ENCODE data around the gene PPIE.
A peak's percentile ranks its signal among the peaks of the same experiment; 100 is the strongest.

PPIE gene

GRCh38 chr1:39738622-39739366 lies at the start of gene PPIE:
TSS of gene PPIE (plus strand) at chr1:39738882. CDS start at chr1:39738901, 19 bp downstream.
- DNase-seq = peak; percentile 83 to 90

DNA sequence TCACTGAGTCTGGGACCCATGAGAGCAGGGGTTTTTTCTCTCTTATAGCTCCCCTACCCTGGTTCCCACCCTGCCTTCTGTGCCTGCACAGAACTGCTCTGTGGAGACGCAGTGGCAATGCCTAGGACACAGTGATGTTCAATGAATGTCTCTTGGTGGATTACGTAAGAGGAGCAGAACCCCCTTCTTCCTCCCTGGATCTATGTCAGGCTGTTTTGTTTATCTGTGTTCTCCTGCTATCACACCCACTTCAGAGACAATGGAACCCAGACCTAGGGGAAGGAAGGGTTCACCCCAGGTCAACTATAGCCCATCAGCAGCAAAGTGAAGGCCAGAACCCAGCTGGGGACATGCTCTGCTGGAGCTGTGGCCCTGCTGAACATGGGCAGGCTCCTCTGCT lies 49.5 kb upstream of the PPIE start:
- DNase-seq = no peak

DNA sequence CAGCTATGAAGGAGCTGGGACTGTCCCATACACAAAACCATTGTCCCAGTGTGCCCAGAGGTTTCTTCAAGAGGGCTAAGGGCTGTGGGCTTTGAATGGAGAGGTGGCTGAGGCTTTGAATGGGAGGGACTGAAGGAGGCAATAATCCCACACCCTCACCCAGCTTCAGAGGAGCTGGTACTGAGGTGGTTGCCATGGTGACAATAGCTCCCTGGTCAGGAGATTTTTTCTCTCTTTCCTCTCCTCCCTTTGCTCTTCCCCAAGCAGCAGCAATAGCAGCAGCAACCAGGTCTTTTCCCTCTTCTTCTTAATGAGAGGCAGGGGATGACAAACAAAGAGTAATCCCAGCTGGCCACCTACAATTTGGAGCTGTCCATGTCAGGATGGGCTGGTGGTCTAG lies 49.0 kb upstream of the PPIE start:
- no peak for DNase-seq

DNA sequence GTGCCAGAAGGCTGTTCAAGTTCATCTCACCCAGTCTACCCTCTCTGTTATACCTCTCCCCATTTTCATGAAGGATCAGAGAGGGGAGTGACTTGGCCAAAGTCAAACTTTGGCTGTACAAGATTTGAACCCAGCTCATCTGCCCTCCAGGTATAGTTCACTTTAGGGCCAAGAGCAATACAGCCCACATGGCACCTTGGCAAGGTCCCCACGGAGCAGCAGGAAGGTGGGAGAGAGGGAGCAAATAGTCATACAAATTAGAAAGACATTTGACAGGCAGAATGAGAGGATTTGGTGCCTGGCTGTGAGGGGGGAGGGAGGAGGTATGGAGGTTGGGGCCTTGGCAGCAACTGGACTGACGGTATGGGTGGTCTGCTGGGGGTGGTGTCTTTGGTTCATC lies 48.5 kb upstream of the PPIE start:
- DNase-seq = no peak

DNA sequence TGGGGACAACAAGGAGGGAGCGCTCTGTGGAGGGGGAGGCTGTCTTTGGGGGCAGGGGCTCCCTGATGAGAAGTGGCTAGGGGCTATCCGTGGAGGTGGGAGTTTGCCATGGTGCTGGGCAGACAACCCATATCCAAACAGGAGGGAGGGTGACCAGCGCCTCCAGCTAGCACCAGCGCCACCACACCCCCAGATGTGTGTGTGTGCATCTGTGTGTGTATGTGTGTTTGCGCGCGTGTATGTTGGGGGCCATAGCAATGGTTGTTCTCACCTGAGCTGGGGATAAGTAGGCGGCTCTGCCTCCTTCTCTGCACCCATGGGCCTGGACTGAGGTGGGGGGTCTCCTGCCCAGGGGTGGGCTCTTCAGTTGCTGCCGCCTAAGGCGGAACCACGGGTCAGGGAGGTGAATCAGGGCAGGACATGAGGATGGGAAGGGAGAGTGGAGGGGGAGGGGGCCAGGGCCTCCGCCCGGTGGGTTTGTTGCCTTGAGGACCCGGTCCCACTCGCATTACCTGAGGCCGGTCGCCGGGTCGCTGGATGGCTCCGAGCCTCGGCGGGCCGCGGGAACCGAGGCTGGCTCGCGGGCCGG lies 47.8 kb upstream of the PPIE start:
- DNase-seq = no peak

DNA sequence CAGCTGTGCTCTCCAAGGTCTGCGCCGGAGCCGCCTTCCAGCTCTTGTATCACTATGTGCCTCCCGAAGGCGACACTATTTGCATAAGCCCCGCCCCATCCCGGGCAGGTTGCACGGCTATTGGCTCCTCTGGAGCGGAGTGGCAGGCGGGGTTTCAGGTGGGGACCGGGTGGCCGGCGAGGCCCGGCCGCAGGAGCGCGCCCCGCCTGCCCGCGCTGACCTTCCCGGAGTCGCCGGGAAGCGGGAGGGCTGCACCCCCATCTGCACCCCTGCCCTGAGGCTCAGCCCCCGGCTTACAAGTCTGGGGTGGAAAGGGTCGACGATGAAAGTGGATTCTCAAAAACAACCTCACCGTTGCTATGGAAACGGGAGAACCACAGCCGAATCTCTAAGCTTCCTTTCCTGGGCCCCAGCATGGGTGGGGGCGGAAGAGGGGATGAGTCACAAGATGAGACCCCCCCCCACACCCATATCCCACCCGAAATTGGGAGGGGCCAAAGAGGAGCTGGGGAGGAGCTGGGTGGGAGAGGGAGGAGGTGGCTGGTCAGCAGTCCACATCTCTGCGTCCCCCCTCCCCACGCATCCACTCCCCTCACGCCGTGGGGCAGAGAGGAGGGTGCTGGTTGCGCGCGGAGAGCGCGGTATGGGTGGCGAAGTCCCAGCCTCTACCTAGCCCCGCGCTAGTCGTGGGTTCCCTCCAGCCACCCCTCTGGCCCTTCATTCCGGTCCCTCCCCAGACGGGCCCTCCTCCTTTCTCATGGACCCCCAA lies 47.1 kb upstream of the PPIE start, which contains the start of gene HPCAL4:
TSS of gene HPCAL4 (minus strand) at position 51 of the 769 bp plus-strand sequence. CDS start 6,830 bp downstream, outside the sequence.
- DNase-seq = no peak

DNA sequence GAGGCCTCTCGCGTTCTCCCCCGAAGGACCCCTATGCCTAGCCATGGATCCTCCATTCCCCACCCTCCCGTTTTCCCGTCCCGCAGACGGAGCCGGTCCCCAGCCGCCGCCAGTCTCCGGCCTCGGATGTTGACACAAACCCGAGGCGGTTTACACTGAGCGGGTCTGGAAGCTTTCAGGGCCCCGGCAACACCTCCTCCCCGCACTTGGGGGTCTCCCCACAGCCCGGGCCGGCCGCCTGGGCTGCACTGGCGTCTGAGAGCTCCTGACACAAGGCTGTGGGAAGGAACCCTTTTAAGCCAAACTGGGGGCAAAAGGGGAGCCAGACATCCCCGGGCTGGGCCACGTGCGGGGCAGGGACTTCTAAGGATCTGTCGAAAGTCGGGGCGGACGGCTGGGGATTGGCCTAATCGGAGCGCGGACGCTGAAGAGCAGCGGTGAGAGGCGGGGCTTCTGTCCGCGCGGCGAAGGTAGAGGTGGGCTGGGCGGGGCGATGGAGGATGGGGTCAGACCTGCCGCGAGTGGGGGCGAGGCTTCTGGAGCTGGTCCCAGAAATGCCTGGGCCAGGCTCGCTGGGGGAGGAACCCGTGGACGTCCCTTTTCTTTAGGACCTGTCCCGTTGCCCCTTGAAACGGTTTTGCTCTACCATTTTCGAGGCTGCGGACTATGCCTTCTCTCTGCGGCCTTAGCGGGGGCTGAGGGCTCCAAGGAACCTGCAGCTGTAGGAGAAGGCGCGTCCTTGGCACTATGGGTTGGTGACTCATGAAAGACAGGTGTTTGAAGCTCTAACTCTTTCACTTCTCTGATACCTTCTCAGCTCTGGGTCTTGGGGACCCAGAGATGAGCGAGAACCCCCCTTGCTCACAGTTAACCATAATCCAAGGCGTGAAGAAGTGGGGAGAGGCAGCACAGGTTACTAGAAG lies 46.3 kb upstream of the PPIE start:
- no peak for DNase-seq

DNA sequence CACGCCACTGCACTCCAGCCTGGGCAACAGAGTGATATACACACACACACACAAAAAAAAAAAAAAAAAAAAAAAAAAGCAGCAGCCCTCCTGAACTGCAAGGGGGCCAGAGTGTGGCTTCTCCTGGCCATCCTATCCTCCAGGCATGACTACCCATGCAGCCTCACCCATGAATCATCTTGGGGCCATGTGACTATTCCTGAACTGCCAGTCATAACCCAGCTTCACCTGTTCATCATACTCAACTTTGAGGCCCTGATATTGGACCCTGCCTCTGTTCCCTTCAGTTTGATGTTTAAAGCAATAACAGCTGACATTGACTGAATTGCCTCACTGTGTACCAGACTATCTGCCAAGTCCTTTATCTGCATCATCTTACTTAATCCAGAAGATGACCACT lies 44.7 kb upstream of the PPIE start:
- DNase-seq = no peak

- DNase-seq = no peak
Measured at GRCh38 chr1:39695016-39695415, 43.7 kb upstream of the PPIE start.

GRCh38 chr1:39696448-39696847 lies 42.2 kb upstream of the PPIE start:
- no peak for DNase-seq

- no peak for DNase-seq
Measured at GRCh38 chr1:39698568-39698967, 40.1 kb upstream of the PPIE start.

- no peak for DNase-seq
Measured at GRCh38 chr1:39699419-39699818, 39.3 kb upstream of the PPIE start.

GRCh38 chr1:39700348-39700747 lies 38.3 kb upstream of the PPIE start:
- DNase-seq = peak in 1 of 2 experiments; percentile 15

GRCh38 chr1:39701049-39701439 lies 37.6 kb upstream of the PPIE start:
- no peak for DNase-seq

DNA sequence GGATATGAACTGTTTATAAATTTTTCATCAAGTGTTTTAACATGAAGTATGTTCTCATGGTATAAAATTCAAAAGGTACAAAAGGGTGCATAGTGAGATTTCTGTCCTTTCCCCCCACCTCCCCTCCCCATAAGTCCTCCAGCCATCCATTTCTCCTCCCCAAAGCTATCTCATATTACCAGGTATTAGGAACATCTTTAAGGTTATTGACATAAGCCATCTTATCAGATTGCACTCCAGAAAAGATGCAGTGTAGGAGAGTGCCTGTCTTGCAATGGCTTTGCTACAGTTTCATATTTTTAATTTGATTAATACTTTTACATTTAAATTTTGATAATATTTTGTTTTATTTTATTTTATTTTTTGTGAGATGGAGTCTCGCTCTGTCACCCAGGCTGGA lies 33.9 kb upstream of the PPIE start:
- DNase-seq = no peak

DNA sequence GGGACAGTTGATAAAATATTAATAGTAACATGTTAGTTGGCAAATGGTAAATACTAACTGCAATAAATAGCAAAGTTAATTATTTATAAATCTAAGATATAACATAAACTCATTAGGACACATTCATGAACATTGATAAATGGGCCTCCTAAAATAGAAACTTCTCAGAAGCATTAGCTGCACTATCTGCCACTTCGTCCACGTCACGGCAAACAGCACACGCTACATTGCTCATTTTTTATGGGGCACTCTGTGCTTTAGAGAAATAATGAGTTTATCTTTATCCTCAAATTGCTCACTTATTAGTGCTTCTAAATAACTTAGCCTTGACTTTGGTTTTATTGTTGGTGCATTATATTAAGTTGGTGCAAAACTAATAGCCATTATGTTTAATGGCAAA lies 31.2 kb upstream of the PPIE start:
- no peak for DNase-seq

DNA sequence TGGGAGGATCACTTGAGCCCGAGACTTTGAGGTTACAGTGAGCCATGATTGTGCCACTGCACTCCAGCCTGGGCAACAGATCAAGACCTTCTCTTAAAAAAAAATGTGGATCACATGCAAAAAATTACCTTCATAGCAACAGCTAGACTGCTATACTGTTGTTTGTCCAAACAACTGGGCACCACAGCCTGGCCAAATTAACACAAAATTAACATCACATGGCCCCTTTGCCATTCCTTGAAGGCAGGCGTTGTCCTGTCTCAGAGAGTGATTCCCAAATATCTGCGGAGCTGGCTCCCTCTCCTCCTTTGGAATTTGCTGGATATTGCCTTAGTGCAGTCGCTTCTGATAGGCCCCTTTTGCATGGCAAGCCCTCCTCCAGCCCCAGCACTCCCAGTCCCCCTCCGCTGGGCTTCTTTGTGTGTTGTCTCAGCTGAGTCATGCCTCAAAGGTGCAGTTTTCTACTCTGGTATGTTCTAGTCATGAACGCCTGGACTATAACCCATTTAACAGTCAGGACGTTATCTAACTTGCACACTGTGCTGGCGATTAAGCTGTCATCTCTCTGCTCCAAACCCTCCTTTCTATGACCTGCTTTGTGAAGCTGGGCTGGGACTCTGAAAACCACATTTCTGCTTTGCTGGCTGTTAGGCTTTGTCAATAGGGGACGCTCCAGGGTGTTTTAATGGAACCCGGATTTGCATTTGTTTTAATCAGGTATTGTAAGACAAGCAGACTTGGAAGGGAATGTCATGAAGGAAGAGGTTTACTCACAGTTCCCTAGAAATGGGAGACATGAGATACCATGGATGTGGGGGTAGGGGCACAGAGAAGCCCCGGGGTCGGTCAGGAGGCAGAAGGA lies 27.3 kb upstream of the PPIE start:
- DNase-seq = no peak

GRCh38 chr1:39711966-39712340 lies 26.7 kb upstream of the PPIE start:
- no peak for DNase-seq

GRCh38 chr1:39713557-39713956 lies 25.1 kb upstream of the PPIE start:
- no peak for DNase-seq

DNA sequence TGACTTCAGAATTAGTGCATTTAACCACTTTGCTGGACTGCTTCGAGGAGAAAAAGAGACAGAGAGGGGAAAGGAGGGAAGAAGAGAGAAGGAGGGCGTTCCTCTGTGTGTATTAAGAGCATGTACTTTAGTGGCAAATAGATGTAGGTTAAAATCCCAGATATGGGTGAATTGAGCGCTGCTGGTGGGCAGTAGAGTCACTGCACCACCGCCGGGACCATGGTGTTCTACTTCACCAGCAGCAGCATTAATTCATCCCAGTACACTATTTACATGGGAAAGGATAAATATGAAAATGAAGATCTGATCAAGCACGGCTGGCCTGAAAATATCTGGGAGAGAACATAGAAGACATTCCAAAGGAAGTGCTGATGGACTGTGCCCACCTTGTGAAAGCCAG lies 20.9 kb upstream of the PPIE start:
- DNase-seq = no peak

DNA sequence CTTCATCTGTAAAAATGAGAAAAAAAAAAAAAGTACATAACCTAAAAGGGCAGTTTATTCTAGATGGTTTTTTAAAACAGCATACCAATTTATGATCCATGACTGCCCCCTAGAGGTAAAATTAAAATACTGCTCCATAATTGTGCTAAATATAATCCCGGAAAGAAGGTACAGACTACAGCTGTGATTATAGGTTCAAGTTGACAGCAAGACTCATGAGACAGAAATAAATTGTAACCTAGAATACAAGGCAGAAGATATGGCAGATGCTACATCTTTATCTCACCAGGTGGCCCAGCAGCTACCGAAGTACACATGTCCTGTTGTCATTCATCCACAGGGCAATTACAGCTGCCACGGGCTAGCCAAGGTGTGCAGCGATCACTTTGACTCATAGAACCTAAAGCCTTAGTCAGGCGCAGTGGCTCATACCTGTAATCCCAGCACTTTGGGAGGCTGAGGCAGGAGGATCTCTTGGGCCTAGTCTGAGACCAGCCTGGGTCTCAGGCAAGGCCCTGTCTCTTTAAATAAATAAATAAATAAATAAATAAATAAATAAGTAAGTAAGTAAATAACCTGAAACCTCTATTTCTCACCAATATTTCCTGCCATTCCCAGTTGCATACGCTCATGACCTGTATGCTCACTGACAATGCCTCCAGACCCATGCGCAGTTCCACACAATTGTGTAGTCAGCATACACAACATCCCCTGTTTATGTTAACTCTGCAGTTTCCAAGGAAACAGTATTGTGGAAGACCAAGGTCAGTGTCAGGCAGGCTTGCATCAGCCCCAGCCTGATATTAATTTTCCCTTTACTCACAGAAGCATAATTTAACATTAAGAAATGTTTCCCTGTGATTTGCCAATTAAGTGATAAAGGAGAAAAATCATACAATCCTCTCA lies 18.3 kb upstream of the PPIE start:
- DNase-seq = peak; percentile 75 to 77
